Amygdala (tissue), 56 donors: ENCODE data around the gene NWD2.
"Not testable (repeated sequence)": the region's sequence is repeated elsewhere in the genome, so short reads cannot be mapped to it uniquely, and the experiment has no call there.

Experiments
- DNase-seq, 56 donors: peaks; one replicate each; lab custom pipeline; 2025; lab: John Stamatoyannopoulos, UW

The NWD2 gene, protein sequence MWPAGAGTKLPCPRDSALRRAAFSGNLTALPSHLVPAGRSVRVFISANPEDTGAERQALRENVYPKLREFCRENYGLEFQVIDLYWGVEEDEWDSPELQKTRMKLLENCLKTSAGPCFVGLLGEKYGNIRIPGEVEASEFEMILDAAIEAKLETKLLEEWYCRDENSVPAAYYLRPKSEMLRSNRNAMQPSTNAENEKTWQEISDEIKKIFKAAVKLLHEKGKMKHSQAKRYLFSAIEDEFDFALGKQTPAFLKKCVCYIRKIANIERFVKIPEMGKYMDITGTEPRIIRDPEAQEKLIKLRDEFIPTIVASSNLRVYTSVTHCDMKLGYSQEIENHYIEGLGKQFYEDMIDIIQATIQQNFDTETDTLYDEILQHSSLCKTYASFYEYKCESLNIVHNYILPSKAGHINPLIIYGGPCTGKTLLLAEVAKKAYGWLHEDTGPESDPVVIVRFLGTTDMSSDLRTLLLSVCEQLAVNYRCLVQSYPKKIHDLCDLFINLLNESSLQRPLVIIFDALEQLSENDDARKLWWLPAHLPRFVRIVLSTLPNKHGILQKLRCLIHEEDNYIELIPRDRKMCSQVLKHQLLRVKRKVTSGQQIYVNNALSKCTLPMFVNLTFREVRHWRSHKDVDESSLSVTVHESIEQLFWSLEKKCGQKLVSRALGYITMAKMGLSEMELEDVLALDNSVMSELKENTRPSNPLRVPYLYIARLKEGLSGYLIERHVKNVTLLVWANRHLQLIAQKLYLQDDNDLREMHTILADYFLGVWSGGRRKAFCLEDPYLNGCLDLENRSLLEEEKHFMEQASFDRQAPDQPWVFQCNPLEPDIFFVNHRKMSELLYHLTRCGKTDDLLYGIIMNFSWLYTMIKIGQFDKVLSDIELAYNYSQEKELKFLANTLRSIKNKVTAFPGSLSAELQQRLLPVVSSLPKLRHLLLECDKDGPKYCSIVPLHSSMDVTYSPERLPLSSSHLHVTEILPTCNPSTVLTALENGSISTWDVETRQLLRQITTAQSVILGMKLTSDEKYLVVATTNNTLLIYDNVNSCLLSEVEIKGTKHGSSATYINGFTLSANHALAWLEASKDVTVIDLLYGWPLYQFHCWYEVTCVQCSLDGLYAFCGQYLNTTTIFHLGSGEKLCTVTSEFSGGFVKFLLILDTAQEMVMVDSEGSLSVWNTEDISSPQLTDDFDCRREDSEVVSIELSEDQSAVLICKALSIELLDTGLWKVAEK (N-terminal part only)

DNA sequence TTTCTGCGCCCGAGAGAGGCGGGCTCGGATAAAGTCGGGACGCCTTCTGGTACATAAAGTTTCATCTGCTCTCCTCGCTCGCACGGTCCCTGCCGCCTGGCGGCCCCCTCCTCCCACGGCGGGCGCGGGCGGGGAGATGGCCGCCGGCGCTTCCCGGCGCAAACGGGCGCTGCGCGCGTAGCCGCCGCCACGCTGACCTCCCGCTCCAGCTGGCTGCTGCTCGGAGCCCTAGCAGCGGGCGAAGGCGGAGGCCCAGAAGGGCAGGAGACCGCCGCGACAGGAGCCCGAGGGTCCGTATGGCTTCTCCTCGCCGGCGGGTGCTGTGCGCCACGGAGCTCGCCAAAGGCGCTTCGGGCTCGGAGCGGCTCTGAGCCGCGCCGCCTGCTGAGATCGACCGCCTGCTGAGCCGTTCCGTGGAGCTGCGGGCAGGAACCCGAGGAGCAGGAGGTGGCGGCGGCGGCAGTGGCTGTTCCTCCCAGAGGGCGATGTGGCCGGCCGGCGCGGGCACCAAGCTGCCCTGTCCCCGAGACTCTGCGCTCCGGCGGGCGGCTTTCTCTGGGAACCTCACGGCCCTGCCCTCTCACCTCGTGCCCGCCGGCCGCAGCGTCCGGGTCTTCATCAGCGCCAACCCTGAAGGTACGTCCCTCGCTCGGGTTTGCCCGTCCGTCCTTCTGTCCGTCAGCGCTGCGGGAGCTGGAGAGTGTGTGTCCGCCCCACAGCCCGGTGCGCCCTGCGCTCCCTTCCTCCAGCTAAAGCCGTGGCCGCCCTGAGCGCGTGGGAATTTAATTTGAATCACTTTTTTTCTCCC is at the start of gene NWD2:
Gene NWD2 (plus strand): TSS at position 161 of the 808 bp plus-strand sequence. CDS start 325 bp downstream, at position 486.
- DNase-seq, result peak in 9 of 56 donors; percentile 3 to 54 (median 26)

DNA sequence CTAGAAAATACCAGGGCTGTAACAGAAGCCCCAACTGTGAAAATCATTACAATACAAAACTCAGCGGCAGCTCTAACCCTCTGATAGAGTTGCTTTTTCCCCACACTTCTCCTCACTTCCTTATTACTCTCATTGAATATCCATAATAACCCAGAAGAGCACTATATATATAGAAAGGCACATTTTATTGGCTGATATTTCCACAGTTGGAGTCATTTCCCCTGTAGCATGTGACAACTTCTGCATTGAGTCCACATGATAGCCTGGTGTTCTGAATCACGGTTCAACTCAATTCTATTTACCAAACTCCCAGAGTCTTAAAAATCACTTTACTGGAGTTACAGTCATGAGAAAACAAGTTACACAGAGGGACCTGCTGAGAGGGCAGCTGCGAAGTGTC is 46.6 kb upstream of the NWD2 start:
- DNase-seq, result no peak

DNA sequence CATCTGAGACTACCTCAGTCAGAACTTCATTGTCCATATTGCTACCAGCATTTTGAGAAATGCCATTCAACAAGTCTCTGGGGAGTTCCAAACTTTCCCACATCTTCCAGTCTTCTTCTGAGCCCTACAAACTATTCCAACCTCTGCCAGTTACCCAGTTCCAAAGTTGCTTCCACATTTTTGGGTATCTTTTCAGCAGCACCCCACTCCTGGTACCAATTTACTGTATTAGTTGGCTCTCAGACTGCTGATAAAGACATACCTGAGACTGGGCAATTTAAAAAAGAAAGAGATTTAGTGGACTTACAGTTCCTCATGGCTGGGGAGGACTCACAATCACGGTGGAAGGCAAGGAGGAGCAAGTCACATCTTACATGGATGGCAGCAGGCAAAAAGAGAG is 39.8 kb upstream of the NWD2 start:
- DNase-seq, result not testable (repeated sequence)

DNA sequence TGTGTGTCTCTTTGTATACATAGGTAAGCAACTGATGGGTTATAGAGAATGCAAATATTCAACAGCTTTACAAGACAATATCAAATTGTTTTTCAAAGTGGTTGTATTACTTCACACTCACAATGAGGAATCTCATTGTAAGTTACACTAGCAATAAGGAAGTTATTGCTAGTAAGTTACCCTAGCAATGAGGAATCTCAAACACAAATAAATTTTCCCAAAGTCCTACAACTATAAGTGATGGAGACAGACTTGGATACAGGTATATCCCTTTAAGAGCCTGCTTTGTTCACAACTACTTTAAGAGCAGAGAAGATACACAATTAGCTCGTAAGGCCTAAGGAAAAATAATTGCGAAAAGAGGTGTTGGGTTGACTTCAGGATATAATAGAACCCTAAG is 28.3 kb upstream of the NWD2 start:
- no peak for DNase-seq

DNA sequence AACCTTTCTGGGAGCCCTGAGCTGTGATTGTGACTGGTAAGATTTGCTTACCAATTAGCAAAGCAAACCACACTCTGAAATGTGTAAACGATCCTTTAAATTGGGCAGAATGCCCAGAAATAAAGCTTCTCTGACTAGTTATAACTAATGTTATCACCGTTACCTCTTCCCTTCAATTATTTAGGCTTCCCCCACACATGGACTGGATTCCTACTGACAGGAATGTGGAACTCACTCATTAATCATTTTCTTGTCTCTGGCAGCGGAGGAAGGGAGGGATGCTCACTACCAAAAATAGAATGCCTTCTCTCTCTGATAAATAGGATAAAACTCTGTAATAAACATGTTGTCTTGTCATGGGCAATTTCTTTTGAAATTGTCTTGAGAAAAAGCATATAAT is 25.3 kb upstream of the NWD2 start:
- DNase-seq, result peak in 1 of 56 donors; percentile 14

DNA sequence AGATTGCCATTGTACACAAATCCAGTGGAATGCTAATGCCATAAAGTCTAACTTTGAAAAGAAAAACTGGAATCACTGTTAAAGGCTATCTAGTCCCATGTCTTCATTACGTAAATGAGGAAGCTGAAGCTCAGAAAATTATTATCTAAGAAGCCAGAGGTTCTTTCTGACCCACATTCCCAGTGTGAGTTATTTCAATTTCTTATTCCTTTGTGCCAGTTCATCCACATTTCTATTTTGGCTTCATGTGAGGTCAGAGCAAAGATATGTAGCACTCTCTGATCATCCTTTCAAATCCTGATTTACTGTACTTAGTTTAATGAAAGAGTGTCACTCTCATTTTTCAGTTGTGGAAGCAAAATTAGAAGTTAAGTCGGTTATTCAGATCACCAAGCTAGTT is 24.6 kb upstream of the NWD2 start:
- no peak for DNase-seq

DNA sequence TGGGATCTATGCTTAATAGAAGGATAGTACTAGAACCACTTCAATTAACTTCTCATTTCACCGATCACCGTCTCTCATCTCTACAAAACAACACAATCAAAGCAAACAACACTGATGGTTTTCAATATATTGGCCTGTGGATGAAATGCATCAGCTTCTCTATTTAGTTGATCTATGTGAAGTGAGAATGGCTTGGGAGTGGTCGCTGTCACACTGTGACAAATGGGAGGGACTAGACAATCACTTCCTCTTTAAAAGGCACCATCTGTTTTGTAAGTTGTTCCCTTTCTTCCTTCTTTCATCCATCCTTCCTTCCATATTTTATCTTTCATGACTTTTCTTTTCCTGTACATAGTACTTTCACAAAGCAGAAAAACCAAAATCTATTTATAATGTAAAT is 23.9 kb upstream of the NWD2 start:
- DNase-seq, result no peak

DNA sequence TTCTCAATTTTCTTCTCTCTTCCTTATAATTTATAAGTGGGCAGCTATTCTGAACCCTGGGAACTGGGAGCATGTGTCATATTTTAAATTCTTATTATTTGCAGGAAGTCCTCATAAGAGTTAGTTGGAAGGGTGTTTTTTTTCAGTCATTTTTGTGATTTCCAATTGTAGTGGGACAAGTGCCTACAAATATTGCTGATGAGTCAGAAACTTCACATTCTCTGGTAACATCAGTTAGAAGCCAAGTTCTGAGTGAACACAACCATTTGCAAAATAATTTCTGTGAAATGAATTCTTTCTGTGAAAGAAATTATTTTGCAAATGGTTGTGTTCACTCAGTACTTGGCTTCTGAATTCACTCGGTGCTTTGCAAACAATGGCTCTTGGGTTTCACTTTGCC is 20.8 kb upstream of the NWD2 start:
- DNase-seq, result no peak

DNA sequence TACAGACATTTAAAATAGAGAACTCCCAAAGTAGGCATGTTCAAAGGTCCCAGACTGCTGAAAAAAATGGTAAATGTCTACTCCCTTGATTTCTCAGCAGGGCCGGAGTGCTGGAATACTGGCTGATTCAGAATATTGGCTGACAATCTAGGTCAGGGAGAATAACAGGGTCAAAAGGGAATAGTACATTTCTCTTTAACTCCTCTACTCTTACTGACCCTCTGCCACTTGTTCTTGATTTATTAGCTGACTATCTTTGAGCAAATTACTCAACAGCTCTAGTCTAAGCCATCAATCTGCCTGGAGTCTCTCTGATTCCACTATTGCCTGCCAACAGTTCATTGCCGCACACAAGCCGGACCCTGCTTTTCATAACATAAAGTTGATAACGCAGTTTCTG is 19.7 kb upstream of the NWD2 start:
- no peak for DNase-seq

DNA sequence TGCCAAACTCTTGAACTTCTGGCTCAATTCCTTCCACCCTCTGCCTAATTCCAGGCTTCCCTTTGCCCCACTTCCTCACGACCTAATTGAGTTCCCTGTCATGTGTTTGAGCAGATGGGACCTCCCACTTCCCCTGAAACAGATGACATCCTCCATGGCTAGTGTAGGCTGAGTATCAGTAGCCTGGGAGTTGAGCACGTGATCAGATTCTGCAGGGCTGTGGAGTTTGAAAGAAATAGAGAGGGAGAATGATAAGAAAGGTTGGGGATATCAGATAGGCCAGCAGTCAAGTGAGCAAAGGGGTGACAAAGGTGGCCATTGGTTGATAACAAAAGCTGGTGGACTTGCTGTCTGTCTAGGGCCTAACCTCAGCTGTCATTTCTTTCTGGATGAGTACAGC is 18.8 kb upstream of the NWD2 start:
- peak in 2 of 56 donors; percentile 8 to 30 for DNase-seq

DNA sequence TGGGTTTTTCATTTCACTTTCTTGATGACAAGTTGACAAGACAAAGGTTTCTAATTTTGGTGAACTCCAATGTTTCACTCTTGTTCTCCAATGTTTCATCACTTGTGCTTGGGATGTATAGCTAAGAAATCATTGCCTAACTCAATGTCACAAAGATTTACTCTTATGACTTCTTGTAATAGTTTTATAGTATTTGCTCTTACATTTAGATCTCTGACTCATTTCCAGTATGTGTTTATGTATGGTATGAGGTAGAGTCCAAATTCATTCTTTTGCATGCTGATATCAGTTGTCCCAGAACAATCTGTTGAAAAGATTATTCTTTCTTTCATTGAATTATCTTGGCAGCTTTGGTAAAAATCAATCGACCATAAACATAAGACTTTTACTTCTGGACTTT is 12.2 kb upstream of the NWD2 start:
- DNase-seq, result no peak

DNA sequence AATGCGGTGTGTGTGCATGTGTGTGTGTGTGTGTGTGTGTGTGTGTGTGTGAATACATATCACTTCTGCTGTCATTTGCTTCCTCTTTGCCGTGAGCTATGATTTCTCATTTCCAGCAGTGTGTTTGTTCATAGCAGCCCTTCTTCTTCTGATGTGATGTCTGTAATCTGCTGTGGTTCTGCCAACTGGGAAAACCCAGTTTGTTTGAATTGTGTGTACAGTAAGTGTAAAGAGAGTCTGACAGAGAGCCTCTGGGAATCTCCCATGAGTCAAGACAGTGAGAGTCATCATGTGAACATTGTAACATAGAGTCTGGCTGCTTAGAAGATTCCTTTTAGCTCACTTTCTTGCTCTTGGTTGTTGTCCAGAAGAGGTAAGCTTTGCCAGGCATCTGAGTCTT is 8.4 kb upstream of the NWD2 start:
- no peak for DNase-seq

DNA sequence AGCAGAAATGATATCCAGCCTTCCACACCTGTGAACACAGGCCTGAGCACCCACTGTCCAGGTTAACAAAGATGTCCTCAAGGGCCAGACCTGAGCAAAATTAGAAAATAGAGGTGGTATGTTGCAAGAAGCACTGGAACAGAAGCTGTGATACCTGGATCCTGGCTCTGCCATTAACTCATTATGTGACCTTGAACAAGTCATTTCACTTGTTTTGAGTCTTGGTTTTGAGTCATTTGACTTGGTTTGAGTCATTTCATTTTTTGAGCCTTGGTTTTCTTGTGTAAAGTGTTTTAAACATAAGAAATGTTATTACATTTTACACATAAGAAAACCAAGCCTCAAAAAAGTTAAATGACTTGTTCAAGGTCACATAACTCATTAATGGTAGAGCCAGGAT is 2.9 kb upstream of the NWD2 start:
- no peak for DNase-seq

DNA sequence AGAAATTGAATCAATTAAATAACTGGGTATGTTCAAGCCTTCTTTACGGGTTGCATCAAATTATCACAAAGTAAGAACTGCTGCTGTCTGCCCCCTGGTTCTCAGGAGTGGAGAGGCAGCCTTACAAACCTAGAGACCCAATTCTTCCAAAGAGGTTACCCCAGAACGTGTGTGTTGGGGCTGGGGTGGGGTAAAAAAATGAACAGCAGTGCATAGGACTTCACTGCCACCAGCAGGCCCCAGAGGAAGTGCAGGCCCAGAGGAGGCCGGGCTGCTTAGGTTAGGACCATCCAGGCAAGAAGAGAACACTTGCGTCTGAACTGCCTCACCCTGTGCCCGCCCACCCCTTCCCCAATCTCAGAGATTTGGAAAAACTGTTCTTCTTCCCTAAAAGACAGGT is 1.5 kb upstream of the NWD2 start:
- peak in 13 of 56 donors; percentile 2 to 46 (median 23) for DNase-seq

DNA sequence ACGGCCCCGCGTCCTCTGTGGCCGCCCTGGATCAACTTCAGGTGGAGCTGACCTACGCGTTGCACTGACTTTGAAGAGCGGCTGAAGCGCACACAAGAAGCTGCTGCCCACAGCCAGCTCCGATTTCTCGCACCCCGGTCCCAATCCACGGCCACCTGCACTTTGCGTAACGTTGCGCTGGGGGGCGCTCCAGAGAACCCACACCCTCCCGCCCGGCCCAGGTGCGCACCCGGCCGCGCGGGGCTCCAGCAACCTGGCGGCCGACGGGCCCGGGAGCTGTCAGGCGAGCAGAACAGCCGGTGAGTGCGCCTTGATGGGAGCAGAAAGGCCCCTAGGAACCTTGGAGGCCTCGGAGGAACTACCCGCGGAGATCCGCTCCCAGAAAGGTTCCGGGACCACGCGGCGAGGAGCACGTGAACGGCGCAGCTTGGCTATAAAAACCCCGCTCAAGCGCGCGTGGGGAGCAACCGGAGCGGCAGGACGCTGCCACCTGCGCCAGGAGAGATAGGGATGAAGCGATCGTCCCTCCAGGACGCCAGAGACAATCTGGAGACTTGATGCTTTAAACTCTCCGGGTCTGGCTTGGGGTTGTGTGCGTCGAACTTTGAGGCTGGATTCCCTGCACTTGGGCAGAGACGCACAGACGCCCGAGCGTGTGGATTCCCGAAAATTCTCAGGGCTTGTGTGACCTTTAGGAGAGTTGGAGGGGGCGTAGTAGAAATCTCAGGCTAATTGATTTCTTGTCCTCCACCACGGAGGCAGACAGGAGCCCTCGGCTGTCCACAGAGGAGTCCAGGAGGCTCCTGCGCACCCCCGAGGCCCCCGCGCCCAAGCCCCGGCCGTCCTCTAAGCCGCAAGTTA is 591 bp upstream of the NWD2 start:
- DNase-seq, result peak in 9 of 56 donors; percentile 18 to 67 (median 32)

DNA sequence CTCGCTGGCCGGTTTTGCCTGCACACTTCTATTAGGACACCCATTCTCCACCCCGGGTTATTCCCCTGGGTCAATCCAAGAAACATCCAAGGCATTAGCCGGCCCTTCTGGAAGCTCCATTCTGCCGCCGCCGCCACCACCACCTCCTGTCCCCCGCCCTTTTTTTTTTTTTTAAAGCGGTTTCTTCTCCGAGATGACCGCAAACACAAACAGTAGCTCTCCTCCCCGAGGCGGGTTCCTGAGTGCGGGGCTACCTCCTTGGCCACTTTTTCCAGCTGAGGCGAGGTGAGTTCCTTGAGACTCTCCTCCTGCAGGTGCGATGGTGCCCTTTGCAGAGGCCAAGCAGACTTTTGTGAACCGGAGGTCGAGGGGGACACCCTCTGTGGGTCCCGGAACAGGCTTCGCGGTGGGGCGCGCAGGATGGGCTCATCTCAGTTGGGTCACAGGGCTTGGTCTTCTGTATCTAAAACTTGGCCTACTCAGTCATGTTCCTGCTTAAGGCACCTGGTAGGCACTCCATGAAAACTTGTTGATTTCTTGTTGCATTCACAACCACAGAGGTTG is 930 bp downstream of the NWD2 start:
- DNase-seq, result peak in 1 of 56 donors; percentile 11

DNA sequence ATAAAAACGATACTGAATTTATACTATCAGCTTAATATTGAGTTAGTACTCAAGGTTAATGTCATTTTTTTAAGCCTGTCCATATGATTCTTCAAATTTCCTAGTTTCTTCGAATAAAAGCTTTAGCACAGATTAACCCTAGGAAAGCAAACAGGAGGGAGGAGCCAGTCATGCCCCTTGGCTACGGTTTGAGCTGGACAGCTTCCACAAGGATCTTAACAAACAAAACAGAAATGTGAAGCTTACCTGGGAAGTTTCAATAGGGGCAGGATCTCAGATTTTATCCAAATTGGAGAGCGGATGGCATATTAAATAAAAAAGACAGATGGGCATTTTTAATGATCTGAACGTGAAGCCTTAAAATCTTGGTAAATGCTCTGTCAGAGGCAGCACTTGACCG is 2.3 kb downstream of the NWD2 start:
- no peak for DNase-seq

DNA sequence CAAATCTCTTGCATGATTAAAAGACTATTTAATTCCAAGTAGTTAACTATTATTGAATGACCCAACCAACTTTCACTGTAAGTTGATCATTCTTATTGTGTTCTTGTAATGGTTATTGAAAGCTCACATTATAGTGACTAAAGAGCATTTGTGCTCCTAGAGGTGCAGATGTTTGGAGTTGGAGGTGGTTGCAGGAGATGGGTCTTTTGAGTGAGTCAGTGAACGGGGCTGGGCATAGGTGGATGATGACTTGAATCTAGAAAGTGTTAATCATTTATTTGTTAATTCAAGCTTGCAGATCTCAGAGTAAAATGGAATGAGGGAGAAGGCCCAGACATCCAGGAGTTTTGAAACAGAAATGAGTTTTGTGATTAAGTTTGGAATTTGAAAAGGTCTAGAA is 13.7 kb downstream of the NWD2 start:
- DNase-seq, result no peak

DNA sequence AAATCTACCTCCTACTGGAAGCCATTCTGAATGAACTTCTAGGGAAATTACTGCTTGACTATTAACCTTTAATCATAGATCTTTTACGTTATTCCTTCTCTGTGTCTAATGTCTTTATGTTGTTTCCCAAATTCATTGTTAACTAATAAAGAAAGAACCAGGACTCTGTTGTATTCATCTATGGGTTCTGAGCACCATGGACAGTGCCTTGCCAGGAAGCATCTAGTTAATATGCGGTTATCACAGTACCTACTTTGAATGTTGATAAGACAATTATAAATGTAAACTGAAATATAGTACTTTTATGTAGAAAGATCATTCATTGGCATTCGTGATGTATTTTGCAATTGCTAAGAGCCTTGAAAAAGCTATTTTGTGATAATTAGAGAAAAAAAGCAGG is 23.8 kb downstream of the NWD2 start:
- DNase-seq, result no peak
